ENCODE results near the gene CTNNA2. TPM values are rescaled to one million over a fixed set of nuclear protein-coding genes. Genes with fewer than 3 reads are reported as not detected.

Gene CTNNA2
- polyA plus RNA-seq, 4 donors, result 3.1 to 5.2 (median 3.7) TPM

DNA sequence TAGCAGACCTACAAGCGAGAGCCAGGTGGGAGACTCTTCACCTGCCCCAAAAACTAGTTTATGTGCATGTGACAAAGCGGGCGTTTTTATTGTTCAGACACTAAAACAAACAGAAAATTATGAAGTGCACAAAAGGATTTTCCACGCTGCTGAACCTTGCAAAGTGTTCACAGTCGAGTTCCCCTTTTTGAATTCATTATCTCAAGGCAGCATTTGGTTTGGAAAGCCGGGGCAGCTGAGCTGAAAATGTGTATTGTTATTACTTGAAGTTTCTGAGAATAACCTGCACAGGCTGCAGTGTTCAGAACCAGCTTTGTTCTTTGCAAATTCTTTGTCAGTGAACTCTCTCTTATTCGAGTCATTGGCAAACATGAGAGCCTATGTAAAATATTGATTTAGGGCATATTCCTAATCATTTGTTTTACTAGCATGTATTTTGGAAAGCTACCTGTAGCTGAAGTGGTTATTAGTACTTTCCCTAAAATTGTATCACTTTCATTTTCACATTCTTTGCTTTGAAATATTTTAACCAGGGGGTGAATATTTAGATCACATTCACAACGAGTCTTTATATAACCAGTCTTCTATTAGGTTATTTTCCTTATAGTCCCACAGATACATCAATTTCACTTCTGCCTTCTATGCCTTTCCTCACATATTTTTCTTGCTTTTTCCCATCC is 732.2 kb downstream of the CTNNA2 start:
- DNase-seq (ENCODE audit: low read depth in 4 of 4, low spot score in 2 of 4), result no peak

GRCh38 chr2:80246534-80246933 is 733.7 kb downstream of the CTNNA2 start:
- DNase-seq (ENCODE audit: low read depth in 4 of 4, low spot score in 2 of 4), result no peak

DNA sequence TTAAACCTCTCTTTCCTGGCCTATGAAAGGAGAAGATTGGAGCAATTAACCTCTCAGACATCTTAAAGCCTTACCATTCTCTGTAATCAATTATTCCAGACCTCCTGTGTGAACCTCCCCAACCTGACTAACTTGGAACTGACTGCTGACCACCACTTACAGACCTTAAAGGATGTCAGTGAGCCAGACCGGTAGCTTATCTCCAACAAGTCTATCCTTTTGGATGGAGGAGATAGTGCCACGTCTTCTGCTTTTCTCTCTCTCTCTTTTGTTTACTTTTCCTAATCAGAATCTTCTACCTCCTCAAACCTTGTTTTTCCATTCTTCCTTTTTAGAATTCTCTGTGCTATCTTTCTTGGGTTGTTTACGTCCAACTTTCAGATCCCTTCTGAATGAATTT is 734.5 kb downstream of the CTNNA2 start:
- no peak for DNase-seq (ENCODE audit: low read depth in 4 of 4, low spot score in 2 of 4)

- DNase-seq (ENCODE audit: low read depth in 4 of 4, low spot score in 2 of 4), result no peak
These were observed 735.3 kb downstream of the CTNNA2 start for GRCh38 chr2:80248146-80248545.

GRCh38 chr2:80252294-80252986 is 739.6 kb downstream of the CTNNA2 start:
- peak in 1 of 4 donors; percentile 16 for DNase-seq (ENCODE audit: low read depth in 4 of 4, low spot score in 2 of 4)

DNA sequence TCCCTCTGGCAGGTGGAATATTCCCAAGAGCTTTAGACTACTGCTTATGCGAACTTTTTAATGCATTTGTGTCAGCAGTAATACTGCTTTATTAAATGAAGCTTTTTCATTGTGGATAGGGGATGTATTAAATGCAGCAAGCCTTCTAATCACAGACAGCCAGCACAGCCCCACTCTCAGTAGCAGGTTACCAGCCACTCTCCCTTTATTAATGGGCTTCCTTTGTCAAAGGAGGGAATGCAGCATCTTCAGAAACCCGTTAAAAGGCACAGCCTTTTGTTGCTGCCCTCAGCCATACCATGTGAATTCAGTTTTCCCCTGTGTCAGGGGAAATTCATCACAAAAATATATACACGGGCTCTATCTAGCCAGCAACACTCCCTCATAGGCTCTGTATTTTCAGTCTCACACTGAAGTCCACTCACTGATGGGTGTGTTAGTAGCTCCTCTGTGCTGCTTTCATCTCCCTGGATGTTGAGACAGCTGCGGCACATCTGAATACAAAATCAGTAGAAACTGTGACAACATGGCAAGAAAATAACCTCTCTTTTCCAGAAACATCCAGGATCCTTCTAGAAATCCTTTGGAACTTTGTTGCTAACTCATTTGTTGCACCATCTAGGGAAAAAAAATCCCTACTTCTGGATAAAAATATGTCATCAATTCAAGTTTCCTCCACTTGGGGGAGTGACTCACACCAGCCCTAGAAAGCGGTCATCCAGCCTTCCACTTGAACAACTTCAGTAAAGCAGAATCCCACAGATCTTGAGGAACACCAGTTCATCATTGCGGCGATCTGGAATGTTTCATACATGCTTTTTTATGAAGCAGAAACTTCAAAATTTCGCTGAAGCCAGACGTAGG is 743.3 kb downstream of the CTNNA2 start:
- DNase-seq (ENCODE audit: low read depth in 4 of 4, low spot score in 2 of 4), result no peak

DNA sequence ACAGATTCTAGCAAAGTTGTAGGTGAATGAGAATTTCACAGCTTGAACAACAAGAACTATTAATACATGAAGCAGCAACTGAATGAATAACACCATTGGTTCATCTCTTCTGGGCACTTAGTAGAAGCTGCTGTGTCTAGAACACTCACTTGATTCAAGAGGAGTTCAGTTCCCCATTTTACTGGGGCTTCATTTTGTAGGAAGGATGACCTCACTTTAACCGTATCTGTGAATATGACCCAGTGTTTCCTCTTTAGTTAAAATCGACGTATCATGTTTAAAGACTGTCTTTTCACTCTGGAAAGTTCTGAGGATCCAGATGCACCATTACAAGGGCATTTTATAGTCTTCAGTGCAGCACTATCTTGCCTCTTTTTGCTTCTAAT is 743.9 kb downstream of the CTNNA2 start:
- DNase-seq (ENCODE audit: low read depth in 4 of 4, low spot score in 2 of 4), result no peak

- no peak for DNase-seq (ENCODE audit: low read depth in 4 of 4, low spot score in 2 of 4)
These were observed 744.6 kb downstream of the CTNNA2 start for GRCh38 chr2:80257450-80257849.

- DNase-seq (ENCODE audit: low read depth in 4 of 4, low spot score in 2 of 4), result no peak
These were observed 745.5 kb downstream of the CTNNA2 start for GRCh38 chr2:80258341-80258740.

DNA sequence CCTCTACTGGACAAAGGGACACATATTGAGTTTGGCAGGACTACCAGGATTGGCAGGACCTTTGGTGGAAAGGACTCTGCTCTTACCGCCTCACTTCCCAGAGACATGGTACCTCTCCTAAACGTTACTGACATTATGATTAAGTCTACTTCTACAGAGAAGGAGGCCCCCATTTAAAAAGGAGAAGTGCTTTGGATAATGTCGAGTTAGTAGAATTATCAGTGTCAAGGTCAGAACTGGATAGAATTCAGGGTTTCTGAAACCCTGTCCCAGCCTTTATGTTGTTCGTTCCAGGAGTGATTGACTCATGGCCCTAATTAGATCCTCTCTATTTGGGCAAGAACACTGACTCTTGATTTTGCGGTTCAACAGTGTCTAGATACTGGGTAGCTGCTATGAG is 745.9 kb downstream of the CTNNA2 start:
- DNase-seq (ENCODE audit: low read depth in 4 of 4, low spot score in 2 of 4), result no peak

- DNase-seq (ENCODE audit: low read depth in 4 of 4, low spot score in 2 of 4), result no peak
These were observed 746.4 kb downstream of the CTNNA2 start for GRCh38 chr2:80259292-80259691.

DNA sequence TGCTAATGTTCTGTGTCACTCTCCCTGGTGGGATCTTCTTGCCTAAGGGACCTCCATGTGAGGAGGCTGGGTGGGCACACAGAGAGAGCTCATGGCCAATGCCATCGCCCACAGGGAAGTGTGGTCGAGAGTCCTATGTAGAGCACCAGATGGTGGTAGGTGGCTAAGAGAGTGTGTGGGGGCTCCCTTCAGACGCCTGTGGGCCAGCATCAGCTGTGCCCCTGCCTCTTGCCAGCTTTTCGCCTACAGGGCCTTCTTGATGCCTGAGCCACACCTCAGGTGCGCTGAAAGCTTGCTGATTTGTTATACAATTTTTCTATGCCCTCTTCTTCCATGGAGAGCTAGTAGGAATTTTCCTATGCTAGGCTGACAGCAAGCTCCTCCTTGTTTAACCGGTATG is 753.4 kb downstream of the CTNNA2 start:
- no peak for DNase-seq (ENCODE audit: low read depth in 4 of 4, low spot score in 2 of 4)

GRCh38 chr2:80269806-80270205 is 757.0 kb downstream of the CTNNA2 start:
- DNase-seq (ENCODE audit: low read depth in 4 of 4, low spot score in 2 of 4), result no peak

DNA sequence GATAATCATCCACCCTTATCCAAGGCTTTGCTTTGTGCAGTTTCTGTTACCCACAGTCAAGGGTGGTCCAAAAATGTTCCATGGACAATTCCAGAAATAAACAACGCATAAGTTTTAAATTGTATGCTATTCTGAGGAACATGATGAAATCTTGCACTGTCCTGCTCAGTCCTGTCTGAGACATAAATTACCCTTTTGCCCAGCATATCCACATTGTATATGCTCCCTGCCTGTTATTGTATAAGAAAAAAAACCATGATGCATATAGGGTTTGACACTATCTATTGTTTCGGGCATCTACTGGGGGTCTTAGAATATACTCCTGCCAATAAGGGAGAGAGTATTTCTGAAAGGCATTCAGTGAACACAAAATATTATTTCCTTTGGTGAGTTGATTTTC is 767.7 kb downstream of the CTNNA2 start:
- DNase-seq (ENCODE audit: low read depth in 4 of 4, low spot score in 2 of 4), result no peak

DNA sequence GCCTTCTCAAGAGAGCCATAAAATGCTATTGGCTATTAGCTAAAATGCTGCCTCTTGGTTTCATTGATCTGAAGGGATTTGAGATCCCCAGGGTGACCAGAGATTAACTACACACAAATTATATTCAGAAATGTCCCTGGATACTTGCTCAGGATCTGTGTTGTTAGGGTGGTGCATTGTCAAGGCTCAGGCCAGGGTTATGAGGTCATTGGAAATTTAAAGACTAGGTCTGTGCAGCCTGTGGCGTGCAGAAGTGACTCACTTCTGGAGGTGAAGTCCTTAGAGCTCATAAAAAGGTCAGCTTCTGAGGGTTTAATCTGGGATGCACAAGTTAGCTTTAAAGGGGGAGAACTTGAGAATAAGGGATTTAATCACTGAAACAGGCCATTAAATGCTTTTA is 768.2 kb downstream of the CTNNA2 start:
- no peak for DNase-seq (ENCODE audit: low read depth in 4 of 4, low spot score in 2 of 4)

DNA sequence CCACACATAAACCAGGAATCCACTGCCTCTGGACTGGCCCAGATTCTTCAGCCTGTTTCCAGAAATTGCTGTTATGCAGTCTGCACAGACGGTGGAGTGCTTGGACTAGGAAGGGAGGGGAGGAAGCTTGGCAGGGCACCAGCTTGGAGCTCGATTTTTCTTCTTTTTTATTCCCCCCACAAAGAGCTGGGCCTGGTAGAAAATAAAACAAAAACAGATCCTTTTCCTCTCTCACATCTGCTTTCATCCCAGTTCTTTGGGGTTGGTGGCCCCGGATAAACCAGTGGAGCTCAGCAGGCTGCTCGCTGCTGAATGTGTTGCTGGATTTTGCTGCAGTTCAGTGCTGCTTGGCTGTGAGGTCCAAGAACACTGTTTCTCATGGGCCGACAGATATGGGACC is 775.7 kb downstream of the CTNNA2 start:
- no peak for DNase-seq (ENCODE audit: low read depth in 4 of 4, low spot score in 2 of 4)

- DNase-seq (ENCODE audit: low read depth in 4 of 4, low spot score in 2 of 4), result no peak
These were observed 778.8 kb downstream of the CTNNA2 start for GRCh38 chr2:80291656-80292055.

DNA sequence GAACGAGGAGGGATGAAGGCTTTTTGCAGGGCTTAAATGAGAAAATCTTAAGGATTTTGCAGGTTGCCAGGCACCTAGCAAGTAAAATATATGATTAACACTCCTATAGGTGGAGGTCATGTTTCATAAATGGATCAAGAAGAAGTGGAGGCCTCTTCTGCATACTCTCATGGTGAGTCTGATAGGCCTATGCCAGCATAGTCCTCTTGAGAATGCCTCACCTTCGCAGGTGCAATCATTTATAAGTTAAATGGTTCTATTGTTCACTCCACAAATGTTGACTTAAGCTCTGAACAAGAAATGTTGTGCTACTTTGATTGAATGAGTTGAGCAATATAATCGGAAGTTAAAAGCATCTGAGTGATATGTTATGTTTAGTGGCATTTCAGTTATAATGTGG is 779.6 kb downstream of the CTNNA2 start:
- no peak for DNase-seq (ENCODE audit: low read depth in 4 of 4, low spot score in 2 of 4)

DNA sequence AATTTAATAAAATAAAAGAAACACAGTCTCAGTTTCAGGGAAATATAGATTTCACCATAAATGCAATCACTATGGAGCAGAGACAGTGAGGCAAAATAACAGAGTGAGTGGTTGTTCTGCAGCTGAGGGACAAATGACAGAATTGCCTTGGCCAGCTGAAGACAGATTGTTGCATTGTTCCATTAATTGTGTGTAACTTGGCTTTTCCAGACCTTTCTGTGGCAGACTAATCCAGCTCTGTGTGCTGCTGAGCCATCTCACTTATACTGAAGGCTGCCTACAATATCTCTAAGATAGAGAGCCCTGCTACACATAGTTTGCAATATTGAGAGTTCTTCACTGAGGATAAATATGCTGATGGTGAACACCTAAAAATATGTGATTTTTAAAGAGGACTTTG is 780.2 kb downstream of the CTNNA2 start:
- no peak for DNase-seq (ENCODE audit: low read depth in 4 of 4, low spot score in 2 of 4)

GRCh38 chr2:80298954-80299353 is 786.1 kb downstream of the CTNNA2 start:
- DNase-seq (ENCODE audit: low read depth in 4 of 4, low spot score in 2 of 4), result no peak

DNA sequence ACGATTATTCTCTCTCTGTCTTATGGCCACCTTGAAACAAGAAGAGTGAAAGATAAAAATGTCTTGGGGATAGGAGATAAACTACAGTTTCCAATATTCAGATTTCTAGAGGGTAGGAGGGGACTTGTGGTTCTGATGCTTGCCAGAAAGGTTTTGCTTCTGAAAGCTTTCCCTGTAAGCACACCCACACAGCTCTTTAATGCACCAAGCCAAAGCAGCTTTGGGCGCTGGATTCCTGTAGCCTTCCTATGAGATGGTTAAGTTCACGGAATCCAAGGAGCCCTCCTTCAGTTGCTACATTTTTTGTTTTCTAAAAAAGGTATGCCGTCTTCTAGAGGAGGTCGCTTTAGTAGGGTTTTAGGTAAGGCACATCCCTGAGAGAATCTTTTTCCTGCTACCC is 786.8 kb downstream of the CTNNA2 start:
- no peak for DNase-seq (ENCODE audit: low read depth in 4 of 4, low spot score in 2 of 4)

- no peak for DNase-seq (ENCODE audit: low read depth in 4 of 4, low spot score in 2 of 4)
These were observed 787.5 kb downstream of the CTNNA2 start for GRCh38 chr2:80300346-80300745.
